ENCODE data around the gene ZNRD2. TPM values are rescaled to one million over a fixed set of nuclear protein-coding genes. Genes with fewer than 3 reads are reported as not detected.
A peak's percentile ranks its signal among the peaks of the same experiment; 100 is the strongest.

The ZNRD2 gene
- total RNA-seq, 1 donor from 2014 or later, result 45.1 TPM

DNA sequence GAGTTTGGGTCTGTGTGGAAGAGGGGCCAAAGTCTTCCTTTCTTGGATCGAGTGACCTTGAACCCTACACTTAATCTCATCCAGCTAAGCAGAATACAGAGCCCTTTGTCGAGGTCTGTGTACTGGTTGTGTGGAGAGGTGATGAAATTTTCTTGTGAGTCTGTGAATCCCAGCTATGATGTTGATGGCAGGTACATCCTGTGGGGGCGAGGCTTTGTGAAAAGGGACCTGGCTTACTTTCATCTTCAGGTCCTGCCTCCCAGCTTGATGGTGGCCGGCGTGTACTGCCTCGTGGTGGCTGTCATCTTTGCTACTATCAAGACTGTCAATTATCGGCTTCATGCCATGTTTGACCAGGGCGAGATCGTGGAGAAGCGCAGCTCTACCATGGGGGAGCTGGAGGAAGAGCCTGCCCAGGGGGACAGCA is 46.3 kb downstream of the ZNRD2 start:
- Histone ChIP-seq H2AFZ (ENCODE audit: low read depth, low read length) (no peak overlapping the region), H3K27me3 (ENCODE audit: insufficient read depth, low read length) (no peaks in the 10 kb centered on the region), H3K9ac (ENCODE audit: low read length) (peak overlapping the region; percentile 88), H3K4me1 (ENCODE audit: insufficient read depth, low read length) (peaks cover 27% of the 10 kb centered on the region), H3K36me3 (ENCODE audit: insufficient read depth, low read length) (peaks cover 18% of the 10 kb centered on the region), H3K79me2 (ENCODE audit: insufficient read depth, low read length) (peaks cover 84% of the 10 kb centered on the region), H3K4me2 (ENCODE audit: low read length) (peak overlapping the region; percentile 100), H3K9me3 (ENCODE audit: insufficient read depth, low read depth, low read length) (no peaks in the 10 kb centered on the region), H3K4me3 (ENCODE audit: insufficient read depth, low read depth, low read length) (peak overlapping the region; percentile 80), H3K27ac (ENCODE audit: low read depth, low read length) (peak overlapping the region; percentile 18), H4K20me1 (ENCODE audit: insufficient read depth, low read length) (peaks cover 44% of the 10 kb centered on the region)
- FAIRE-seq (no peak), DNase-seq (ENCODE audit: low read depth) (no peak)
- Mint-ChIP-seq H3K27me3 (ENCODE audit: low read depth, unreplicated experiment) (no peaks in the 10 kb centered on the region), H3K9me3 (ENCODE audit: unreplicated experiment) (no peaks in the 10 kb centered on the region), H3K27ac (ENCODE audit: unreplicated experiment) (peak overlapping the region; percentile 89), H3K36me3 (ENCODE audit: low read depth, unreplicated experiment) (peaks cover 11% of the 10 kb centered on the region), H3K4me3 (ENCODE audit: unreplicated experiment) (peak overlapping the region; percentile 99), H3K4me1 (ENCODE audit: low read depth, unreplicated experiment) (peaks cover 20% of the 10 kb centered on the region)
- TF ChIP-seq, protein P1, sequence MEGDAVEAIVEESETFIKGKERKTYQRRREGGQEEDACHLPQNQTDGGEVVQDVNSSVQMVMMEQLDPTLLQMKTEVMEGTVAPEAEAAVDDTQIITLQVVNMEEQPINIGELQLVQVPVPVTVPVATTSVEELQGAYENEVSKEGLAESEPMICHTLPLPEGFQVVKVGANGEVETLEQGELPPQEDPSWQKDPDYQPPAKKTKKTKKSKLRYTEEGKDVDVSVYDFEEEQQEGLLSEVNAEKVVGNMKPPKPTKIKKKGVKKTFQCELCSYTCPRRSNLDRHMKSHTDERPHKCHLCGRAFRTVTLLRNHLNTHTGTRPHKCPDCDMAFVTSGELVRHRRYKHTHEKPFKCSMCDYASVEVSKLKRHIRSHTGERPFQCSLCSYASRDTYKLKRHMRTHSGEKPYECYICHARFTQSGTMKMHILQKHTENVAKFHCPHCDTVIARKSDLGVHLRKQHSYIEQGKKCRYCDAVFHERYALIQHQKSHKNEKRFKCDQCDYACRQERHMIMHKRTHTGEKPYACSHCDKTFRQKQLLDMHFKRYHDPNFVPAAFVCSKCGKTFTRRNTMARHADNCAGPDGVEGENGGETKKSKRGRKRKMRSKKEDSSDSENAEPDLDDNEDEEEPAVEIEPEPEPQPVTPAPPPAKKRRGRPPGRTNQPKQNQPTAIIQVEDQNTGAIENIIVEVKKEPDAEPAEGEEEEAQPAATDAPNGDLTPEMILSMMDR (IDR thresholded peaks at IDR 0.05; ENCODE audit: insufficient read depth, low read depth, low read length), result no peak

DNA sequence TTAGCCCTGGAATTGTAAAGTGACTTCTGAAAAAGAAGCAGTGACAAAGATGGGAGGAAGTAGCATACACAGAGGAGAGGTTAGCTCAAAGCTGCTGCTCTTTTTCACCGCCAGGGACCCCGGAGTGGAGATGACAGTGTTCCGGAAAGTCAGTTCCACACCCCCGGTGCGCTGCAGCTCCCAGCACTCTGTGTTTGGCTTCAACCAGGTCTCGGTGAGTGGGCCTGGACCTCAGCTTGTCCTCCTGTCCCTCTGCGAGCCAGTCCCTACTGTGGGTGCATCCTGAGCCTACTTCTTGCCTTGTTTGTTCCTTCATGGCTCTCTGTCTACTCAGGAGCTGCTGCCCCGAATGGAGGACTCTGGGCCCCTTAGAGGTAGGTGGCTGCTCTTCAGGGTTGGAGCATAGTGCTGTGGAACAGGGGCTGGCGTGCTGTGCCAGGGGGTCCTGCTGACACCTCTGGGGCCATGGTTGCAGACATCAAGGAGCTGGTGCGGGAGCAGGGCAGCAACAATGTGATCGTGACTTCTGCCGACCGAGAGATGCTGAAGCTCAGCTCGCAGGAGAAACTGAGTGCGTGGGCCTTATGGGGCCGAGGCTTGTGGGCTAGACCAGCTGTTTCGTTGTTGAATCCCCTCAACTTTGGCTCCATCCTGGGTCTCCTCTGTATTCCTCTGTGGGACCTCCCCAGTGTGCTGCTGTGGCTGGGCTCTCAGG is 47.0 kb downstream of the ZNRD2 start:
- no peaks in the 10 kb centered on the region for H3K9me3 Mint-ChIP-seq (ENCODE audit: unreplicated experiment)

More for the DNA sequence above, 47.0 kb downstream of the ZNRD2 start:
- no peak for DNase-seq (ENCODE audit: low read depth)
- Mint-ChIP-seq H3K27me3 (ENCODE audit: low read depth, unreplicated experiment) (no peaks in the 10 kb centered on the region), H3K4me1 (ENCODE audit: low read depth, unreplicated experiment) (peaks cover 14% of the 10 kb centered on the region), H3K4me3 (ENCODE audit: unreplicated experiment) (peak overlapping the region; percentile 99), H3K36me3 (ENCODE audit: low read depth, unreplicated experiment) (peaks cover 13% of the 10 kb centered on the region), H3K27ac (ENCODE audit: unreplicated experiment) (no peak overlapping the region)
- no peaks in the 10 kb centered on the region for H3K9me3 ChIP-seq (ENCODE audit: insufficient read depth, low read depth, low read length)
- peak overlapping the region; percentile 80 for H3K4me3 ChIP-seq (ENCODE audit: insufficient read depth, low read depth, low read length)
- TF ChIP-seq, protein P1 (IDR thresholded peaks at IDR 0.05; ENCODE audit: insufficient read depth, low read depth, low read length), result no peak
- no peak for TF ChIP-seq EZH2 (IDR thresholded peaks at IDR 0.05; ENCODE audit: insufficient read depth, low read length)
- H3K4me2 ChIP-seq (ENCODE audit: low read length), result peak overlapping the region; percentile 100
- H3K79me2 ChIP-seq (ENCODE audit: insufficient read depth, low read length), result peaks cover 80% of the 10 kb centered on the region
- no peak overlapping the region for H3K27ac ChIP-seq (ENCODE audit: low read depth, low read length)
- H3K9ac ChIP-seq (ENCODE audit: low read length), result peak overlapping the region; percentile 88
- FAIRE-seq, result no peak
- H4K20me1 ChIP-seq (ENCODE audit: insufficient read depth, low read length), result peaks cover 41% of the 10 kb centered on the region
- peaks cover 20% of the 10 kb centered on the region for H3K4me1 ChIP-seq (ENCODE audit: insufficient read depth, low read length)
- H3K27me3 ChIP-seq (ENCODE audit: insufficient read depth, low read length), result no peaks in the 10 kb centered on the region
- H3K36me3 ChIP-seq (ENCODE audit: insufficient read depth, low read length), result peaks cover 18% of the 10 kb centered on the region
- H2AFZ ChIP-seq (ENCODE audit: low read depth, low read length), result no peak overlapping the region

Measured in astrocyte (in vitro differentiated cells and primary cell).